Smooth muscle cell of trachea (primary cell): Measurements from ENCODE around the gene FKTN. TPM values are rescaled to one million over a fixed set of nuclear protein-coding genes. Genes with fewer than 3 reads are reported as not detected.

Source experiments
- total RNA-seq: library from RNA; depleted of rRNA; stranded (reverse); fragments of >200 nt; gene quantifications from 2 replicates; pipeline ENCODE4 v1.2.1, GENCODE V29; 2014

The FKTN gene
- 36.6 and 53.1 TPM in 2 replicates for total RNA-seq

DNA sequence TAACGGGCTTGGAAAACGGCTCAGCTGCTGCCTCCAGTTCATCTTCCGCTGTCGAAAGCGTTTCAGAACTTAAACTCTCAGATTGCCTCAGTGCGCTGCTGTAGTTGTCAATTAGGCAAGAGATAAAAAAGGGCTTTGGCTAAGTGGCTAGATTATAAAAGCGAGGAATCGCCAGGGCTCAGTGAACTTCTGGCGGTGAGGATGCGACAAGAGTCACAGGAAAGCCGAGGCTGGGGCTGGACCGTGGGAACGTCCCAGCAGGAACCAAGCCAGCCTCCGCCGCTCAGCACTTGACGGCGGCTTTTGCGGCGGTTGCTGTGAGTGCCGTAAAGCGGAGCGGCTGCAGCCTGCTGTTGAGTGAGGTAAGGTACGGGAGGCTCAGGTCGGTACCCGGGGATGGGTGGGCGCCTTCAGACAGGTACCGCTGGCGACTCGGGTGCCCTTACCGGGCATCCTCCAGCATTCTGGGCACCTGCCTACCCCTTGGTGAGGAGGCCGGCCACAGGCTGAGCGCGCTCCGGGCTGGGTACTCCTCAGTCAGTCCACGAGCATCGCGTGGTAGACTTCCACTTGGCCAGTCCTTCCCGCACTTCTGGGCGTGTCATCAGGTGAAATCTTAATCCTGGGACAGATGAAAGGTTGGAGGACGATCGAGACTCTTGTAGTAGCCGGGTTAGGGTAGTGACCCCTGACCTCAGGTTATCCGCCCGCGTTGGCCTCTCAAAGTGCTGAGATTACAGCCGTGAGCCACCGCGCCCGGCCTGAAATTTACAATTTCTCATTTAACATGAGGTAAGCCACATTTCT, at the start of gene FKTN:
Gene FKTN, plus strand, starts transcription at position 328 of the 807 bp plus-strand sequence. CDS start 16,902 bp downstream, outside the sequence.

DNA sequence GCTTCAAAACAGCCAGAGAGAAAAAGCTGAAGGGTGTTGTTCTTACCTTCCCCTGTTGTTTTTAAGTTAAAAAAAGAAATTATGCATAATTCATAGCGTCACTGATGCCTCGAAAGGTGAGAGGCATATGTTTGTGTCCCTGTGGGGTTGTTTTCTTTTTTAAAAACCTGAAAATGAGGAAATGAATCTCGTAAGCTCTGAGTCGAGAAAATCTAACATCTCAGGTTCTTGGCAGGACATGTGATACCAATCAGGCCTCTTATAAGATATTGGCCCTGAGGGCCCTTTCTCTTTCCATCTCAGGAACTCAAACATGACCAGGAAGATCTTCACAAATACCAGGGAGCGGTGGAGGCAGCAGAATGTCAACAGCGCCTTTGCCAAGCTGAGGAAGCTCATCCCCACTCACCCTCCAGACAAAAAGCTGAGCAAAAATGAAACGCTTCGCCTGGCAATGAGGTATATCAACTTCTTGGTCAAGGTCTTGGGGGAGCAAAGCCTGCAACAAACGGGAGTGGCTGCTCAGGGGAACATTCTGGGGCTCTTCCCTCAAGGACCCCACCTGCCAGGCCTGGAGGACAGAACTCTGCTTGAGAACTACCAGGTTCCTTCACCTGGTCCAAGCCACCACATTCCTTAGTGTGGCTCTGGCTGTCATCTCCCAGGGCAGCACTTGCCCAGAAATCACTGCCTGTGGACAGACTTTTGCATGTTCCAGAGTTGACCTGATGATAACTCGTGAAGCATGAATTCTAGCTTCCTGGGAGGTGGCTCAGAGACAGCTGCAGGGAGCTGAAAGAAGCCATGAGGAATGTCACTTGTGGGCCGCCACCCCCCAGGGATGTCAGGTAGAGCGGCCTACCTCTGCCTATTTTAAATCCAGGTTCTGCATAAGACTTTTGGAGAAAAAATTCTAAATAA, 104.5 kb downstream of the FKTN start, which contains the start of gene TAL2:
Gene TAL2, plus strand, starts transcription at position 274 of the 921 bp plus-strand sequence. Its CDS starts 40 bp downstream, at position 314.

Other genes starting within 250 kb of the FKTN start
- gene FSD1L, start 110.1 kb upstream of the FKTN start, total RNA-seq: 5.0 and 10.3 TPM in 2 replicates
- gene TAL2, start 104.3 kb downstream of the FKTN start, total RNA-seq: 0.29 TPM in 1 of 2 replicates, not detected in the other
- 21.2 and 24.3 TPM in 2 replicates for gene TMEM38B, start 136.4 kb downstream of the FKTN start, total RNA-seq